CD4-positive, alpha-beta T cell treated with Interleukin-17A for 1 hour (primary cell): Measurements from ENCODE around the gene FNDC8.
"Not testable (repeated sequence)": the region's sequence is repeated elsewhere in the genome, so short reads cannot be mapped to it uniquely, and the experiment has no call there.

Experiments used
- DNase-seq: peaks from one replicate; pipeline ENCODE4 v3.0.0-alpha.2; 2020

Gene FNDC8

DNA sequence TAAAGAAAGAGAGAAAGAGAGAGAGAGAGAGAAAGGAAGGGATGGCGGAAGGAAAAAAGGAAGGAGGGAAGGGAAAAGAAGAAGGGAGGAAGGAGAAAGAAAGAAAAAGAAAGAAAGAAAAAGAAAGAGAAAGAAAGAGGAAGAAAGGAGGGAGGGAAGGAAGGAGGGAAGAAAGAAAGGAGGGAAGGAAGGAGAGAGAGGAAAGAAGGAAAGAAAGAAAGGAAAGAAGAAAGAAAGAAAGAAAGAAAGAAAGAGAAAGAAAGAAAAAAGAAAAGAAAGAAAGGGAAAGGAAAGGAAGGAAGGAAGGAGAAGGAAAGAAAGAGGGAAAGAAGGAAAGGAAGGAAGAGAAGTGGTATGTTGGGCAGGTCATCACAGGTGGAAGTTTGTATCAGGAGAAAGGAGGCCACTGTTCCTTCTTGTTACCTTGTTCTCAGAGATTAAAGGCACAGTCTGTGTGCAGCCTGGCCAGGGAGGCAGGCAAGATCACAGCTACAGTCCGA, 53.5 kb downstream of the FNDC8 start:
- DNase-seq = no peak

DNA sequence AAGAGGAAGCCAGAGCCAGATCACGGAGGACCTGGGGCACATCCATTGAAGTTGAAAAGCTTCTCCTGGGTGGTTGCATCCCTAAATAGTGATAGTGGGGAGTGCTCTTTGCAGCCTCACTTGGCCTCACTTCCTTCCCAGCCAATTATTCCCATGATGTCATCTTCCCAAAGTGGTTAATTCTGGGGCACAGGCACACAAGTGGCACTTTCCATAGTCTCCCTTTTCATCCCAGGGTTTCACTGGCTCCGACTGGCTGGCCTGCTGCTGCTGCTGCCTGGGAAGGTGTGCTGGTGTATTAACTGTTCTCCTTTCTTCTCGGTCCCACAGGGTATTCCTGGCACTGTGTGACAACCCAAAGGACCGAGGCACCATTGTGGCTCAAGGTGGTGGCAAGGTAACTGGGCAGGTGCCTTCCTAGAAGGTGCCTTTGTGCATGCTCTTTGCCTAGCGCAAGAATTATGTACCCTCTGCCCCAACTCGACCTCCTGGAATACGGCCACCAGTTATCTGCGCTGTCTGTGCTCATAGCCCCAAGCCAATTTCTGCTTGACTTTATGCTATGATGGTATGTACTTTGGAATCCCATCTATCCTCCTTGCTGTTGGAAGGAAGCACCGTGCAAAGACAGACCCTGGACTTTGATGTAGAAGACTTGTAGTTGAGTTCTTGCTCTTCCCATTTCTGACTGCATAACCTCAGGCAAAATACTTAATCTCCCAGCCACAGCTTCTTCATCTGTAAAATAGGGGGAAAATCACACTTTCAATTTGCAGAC, 54.4 kb downstream of the FNDC8 start:
- no peak for DNase-seq

DNA sequence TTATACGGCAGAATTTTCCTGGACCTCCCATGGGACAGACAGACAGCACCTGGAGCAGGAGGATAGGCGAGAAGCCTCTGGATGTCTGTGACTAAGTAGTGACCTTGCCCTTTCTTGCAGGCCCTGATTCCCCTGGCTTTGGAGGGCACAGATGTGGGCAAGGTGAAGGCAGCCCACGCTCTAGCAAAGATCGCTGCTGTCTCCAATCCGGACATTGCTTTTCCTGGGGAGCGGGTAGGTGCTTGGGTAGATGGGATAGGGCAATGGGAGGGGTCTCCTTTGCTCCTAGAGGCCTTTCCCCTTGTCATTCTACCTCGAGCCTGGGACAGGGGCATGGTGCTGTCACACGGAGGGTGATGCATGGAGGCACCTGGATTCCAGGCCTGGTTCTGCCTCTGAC, 55.5 kb downstream of the FNDC8 start:
- DNase-seq = no peak

DNA sequence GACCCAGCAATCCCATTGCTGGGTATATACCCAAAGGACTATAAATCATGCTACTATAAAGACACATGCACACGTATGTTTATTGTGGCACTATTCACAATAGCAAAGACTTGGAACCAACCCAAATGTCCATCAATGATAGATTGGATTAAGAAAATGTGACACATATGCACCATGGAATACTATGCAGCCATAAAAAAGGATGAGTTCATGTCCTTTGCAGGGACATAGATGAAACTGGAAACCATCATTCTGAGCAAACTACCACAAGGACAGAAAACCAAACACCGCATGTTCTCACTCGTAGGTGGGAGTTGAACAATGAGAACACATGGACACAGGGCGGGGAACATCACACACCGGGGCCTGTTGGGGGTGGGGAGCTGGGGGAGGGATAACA, 58.0 kb downstream of the FNDC8 start:
- not testable (repeated sequence) for DNase-seq
